ENCODE measurements around the gene KLHL22.

DNA sequence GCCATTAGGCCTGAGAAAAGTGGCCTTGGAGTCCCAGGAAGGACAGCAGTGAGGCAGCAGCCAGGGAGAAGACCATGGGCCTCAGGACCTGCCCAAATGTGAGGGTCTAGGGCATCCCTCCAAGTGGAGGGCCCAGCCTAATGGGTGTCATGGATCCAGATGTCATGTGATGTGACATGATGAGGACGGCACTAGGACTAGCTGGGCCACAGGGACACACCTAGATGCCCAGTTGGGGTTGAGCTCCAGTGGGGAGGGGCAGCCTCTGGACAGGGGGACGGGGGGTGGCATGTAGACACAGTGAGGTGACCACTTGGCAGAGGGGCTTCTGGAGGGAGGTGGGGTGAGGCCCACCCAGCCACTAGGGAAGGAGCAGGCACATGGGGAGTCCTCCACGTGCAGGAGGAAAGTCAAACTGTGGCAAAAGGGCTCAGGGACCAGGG lies 63.3 kb downstream of the KLHL22 start:
- TF ChIP-seq FOXM1 (IDR thresholded peaks at IDR 0.05; ENCODE audit: borderline replicate concordance, low read depth) (no peak), EP300 (IDR thresholded peaks at IDR 0.05; ENCODE audit: borderline replicate concordance) (no peak)
